ENCODE data around the gene TBC1D26.
"Not testable (repeated sequence)": the region's sequence is repeated elsewhere in the genome, so short reads cannot be mapped to it uniquely, and the experiment has no call there.

The TBC1D26 gene

DNA sequence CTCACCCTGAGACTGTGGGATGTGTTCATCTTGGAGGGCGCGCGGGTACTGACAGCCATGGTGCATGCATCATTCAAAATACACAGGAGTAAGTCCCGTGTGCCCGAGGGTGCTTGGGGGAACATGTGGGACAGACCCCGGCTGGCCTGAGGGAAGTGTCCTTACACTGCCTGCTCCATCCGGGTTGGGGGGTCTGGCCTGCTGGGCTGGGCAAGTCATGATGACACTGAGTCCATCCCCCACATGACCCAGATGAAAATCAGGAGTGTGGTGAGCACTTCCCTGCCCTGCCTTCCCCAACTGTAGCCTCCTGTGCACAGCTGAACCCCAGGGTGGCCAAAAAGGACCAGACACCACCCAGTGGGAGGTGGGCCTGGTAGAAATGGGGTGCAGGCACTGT is 10.8 kb downstream of the TBC1D26 start:
- DNase-seq (ENCODE audit: low read depth in 2 of 2) = no peak

DNA sequence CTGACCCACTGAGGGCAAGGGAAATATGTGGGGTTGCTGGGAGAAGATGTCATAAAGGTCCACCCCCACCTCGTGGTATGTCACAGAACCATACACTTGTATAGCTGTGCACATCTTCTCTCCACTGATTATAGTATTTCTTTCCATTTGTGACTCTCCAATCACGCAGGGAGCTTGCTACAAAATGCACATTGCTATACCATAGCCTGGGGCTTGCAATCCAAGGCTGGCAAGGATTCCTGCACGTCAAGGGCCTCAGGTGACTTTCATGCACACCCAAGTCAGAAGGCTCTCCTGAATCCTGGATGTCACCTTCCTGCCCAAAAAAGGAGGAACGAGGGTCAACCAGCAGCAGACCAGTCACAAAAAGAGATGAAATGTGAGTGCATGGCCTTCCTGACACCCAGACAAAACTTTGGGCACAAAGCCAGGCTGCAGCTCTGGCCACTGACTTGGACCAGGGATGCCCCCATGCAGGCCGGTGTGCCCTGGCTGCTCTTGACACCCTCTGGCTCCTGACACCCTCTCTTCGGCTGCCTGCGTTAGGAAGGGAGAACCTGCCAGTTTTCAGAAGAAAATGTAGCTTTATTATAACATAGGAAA is 12.1 kb downstream of the TBC1D26 start:
- no peak for DNase-seq (ENCODE audit: low read depth in 2 of 2)

DNA sequence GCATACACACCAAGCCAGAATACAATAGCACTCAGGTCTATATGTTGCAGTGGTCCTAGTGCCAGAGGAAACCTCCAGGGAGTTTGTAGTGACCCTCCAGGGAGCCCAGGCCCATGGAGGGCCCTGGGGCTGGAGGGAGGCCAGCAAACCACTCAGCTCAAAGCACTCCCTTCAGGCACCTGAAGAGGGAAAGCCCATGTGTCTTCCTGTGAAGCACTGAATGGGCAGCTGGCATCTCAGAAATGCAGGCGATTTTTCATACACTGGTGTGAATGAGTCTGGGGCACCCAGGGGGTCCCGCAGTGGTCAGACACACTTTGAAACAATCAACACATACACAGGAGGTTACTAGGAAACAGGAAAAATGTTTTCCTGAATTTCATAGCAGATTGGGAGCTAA is 12.8 kb downstream of the TBC1D26 start:
- no peak for DNase-seq (ENCODE audit: low read depth in 2 of 2)

DNA sequence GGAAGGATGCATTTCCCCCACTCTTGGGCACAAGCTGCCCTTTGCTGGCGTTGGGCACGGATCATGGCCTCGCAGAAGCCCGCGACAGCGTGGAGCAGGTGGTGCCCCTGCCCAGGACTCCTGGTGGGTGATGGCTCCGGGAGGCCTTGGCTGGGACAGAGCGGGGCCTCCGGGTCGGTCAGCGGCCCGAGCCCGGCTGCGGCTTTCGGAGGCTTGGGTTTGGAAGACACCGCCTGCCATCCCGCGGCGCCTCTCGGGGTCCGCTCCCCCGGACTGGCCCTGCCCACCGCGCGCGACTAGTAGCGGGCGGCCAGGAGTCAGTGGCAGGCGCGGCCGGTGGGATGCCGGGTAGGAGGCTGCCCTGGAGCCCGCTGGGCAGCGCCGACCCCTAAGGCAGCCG is 17.3 kb downstream of the TBC1D26 start:
- DNase-seq (ENCODE audit: low read depth in 2 of 2) = not testable (repeated sequence)

DNA sequence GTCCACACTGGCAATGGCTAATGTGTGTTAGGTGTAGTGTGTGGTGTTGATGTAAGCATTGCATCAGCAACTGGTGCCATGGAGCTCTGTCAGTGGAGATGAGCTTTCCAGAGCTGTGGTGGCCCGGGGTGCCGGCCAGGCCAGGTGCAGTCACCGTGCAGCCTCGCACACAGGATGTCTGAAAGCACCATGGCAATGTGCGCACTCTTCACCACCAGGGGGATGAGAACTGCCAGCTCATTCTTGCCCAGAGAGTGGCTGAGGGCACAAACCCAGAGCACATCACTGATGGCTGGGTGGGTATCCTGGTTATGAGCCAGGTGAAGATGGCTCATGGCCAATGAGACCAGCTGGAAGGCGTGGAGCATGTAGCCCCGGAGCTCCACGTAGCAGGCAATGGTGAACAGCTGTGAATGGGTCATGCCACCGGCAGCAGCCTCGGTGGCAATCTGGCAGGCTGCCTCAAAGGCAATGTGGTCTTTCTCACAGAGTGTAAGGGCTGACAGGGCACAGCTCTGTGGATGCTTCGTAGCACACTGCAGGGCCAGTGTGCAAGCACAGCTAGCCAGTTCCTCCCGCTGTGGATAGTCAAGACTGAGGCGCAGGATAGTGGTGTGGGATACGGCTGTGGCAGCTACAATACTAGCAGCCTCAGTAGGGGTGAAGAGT is 36.9 kb downstream of the TBC1D26 start:
- not testable (repeated sequence) for DNase-seq (ENCODE audit: low read depth in 2 of 2)

DNA sequence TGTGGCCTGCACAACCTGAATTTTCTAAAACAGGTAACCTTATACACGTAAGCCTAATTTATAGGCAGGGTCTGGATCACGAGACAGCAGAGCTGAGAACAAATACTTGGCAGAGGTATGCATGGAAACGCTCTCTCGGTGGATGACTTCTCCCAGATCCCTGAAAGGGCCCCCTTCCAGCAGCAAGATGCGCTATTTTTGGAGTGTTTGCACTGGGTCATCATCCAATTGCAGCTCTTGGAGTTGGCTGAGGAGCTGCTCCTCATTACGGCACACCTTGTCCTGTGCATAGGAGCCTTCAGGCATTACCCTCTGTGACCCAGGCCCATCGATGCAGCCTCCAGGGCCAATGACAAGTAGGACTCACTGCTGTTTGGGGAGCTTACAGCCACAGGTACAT is 38.6 kb downstream of the TBC1D26 start:
- DNase-seq (ENCODE audit: low read depth in 2 of 2) = not testable (repeated sequence)

DNA sequence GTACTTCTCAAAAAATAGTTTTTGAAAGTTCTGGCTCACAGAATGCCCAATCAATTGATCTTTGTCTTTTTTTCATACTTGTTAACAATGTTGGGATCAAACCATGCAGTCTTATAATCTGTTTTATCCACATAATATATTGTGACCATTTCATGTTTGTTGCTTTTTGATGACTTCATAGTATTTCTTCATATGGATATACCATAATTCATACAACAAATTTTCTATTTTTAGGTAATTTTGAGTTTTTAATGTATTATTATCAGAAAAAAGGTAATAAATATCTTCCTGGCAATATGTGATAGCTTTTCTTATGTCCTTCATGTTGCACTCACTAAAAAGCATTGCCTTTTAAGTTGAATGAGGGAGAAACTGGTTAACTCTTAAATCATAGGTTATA is 44.8 kb downstream of the TBC1D26 start:
- DNase-seq (ENCODE audit: low read depth in 2 of 2) = no peak

DNA sequence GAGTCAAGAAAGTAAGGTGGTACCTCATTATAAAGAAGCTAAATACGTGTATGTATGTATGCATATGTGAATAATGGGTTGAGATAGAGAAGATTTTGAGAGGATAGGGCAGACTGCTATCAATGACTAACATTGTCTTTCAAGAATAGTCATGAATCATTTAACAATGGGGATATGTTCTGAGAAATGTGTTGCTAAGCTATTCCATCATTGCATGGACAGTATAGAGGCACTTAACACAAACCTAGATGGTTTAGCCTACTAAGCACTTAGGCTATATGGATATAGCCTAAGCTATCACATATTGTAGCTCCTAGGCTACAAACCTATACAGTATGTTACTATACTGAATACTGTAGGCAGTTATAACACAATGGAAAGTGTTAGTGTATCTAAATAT is 45.2 kb downstream of the TBC1D26 start:
- DNase-seq (ENCODE audit: low read depth in 2 of 2) = no peak

DNA sequence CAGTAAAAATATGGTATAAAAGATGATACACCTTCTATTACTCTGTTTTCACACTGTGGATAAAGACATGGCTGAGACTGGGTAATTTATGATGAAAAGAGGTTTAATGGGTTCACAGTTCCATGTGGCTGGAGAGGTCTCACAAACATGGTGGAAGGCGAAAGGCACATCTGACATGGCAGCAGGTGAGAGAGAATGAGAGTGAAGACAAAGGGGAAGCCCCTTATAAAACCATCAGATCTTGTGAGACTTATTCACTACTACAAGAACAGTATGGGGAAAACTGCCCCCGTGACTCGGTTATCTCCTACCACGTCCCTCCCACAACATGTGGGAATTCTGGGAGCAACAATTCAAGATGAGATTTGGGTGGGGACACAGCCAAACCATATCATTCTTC is 45.6 kb downstream of the TBC1D26 start:
- DNase-seq (ENCODE audit: low read depth in 2 of 2) = no peak

DNA sequence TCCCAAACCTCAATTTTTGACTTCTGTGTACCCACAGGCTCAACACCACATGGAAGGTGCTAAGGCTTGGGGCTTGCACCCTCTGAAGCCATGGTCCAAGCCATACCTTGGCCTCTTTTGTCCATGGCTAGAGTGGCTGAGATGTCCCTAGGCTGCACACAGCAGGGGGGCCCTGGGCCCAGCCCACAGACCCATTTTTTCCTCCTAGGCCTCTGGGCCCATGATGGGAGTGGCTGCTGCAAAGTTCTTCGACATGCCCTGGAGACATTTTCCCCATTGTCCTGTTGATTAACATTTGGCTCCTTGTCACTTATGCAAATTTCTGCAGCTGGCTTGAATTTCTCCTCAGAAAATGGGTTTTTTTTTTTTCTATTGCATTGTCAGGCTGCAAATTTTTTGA is 47.0 kb downstream of the TBC1D26 start:
- DNase-seq (ENCODE audit: low read depth in 2 of 2) = no peak

DNA sequence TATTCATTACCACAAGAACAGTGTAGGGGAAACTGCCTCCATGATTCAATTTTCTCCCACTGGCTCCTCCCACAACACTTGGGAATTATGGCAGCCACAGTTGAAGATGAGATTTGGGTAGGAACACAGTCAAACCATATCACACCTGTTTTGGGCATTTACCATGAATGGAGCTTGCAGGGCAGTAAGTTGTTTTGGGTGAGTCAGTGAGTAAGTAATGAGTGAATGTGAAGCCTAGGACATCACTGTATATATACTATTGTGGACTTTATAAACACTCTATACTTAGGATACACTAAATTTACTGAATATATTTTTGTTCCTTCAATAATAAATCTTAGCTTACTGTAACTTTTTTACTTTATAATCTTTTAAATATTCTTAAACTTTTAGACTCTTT is 48.1 kb downstream of the TBC1D26 start:
- DNase-seq (ENCODE audit: low read depth in 2 of 2) = no peak

DNA sequence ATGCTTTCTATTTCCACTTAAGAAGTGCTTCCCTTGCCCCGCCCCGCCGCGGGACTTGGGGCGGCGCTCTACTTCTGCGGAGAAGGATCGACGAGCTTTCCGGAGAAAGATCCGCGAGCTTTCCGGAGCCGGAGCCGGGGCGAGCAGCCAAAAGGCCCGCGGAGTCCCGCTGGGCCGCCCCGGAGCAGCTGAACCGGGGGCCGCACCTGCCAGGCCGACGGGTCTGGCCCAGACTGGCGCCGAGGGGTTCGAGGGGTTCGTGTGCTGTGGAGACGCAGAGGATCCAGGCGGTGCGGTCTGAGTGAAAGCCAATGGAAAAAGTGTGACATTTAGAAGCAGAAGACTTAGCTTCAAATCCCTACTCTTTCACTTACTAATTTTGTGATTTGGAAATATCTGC is 50.8 kb downstream of the TBC1D26 start:
- no peak for DNase-seq (ENCODE audit: low read depth in 2 of 2)

DNA sequence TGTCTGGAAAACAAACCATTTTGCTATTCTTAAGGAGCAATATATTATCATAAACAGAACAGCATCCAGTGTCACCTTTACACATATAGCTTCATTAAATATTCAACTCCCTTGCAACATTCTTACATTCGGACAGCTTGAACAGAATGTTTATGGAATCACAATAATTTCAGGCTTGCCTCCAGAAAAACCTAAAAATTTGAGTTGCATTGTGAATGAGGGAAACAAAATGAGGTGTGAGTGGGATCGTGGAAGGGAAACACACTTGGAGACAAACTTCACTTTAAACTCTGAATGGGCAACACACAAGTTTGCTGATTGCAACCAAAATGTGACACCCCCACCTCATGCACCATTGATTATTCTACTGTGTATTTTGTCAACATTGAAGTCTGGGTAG is 51.4 kb downstream of the TBC1D26 start:
- DNase-seq (ENCODE audit: low read depth in 2 of 2) = no peak

DNA sequence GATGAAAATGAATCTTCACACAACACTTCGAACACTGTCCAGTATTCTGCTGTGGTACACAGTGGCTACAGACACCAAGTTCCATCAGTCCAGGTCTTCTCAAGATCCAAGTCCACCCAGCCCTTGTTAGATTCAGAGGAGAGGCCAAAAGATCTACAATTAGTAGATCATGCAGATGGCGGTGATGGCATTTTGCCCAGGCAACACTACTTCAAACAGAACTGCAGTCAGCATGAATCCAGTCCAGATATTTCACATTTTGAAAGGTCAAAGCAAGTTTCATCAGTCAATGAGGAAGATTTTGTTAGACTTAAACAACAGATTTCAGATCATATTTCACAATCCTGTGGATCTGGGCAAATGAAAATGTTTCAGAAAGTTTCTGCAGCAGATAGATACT is 52.3 kb downstream of the TBC1D26 start:
- DNase-seq (ENCODE audit: low read depth in 2 of 2) = not testable (repeated sequence)

DNA sequence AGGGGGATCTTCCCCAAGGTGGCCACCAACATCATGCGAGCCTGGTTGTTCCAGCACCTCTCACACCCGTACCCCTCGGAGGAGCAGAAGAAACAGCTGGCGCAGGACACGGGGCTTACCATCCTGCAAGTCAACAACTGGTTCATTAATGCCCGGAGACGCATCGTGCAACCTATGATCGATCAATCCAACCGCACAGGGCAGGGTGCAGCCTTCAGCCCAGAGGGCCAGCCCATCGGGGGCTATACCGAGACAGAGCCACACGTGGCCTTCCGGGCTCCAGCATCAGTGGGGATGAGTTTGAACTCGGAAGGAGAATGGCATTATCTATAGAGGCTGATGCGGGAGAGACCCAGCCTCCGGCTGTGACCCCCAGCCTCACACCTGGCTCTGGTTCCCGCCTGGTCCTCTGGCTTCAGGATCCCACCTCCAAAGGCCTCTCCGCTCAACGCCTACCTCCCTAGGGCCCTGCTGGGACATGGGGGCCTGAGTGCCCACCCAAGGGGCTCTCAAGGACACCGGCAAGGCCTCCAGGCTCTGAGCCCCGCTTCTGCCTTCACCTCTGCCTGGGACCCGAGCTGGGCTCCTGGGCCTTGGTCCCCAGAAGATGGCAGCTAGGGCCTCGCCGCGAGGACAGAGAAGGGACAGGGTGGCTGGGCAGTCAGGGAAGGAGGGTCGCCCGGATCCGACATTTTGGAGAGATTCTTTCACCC is 55.4 kb downstream of the TBC1D26 start:
- DNase-seq (ENCODE audit: low read depth in 2 of 2) = not testable (repeated sequence)

DNA sequence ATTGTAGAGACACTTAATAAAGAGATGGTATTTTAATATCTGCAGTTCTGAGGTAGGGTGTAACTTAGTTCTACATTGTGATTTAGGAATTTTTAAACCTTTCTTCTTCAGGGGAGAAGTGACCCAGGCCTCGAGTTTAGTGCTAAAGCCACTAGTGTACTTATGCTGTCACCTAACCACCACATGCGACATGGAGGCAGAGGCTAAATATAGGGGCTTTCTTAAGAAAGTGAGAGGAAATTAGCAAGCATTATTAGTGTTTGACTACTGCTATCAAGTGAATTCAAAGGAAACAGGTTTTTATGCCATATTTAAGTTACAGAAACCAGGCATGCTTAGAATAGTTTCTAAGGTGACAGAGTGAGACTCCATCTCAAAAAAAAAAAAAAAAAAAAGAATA is 56.3 kb downstream of the TBC1D26 start:
- DNase-seq (ENCODE audit: low read depth in 2 of 2) = not testable (repeated sequence)
